ENCODE data around the gene PGS1.

The PGS1 gene

DNA sequence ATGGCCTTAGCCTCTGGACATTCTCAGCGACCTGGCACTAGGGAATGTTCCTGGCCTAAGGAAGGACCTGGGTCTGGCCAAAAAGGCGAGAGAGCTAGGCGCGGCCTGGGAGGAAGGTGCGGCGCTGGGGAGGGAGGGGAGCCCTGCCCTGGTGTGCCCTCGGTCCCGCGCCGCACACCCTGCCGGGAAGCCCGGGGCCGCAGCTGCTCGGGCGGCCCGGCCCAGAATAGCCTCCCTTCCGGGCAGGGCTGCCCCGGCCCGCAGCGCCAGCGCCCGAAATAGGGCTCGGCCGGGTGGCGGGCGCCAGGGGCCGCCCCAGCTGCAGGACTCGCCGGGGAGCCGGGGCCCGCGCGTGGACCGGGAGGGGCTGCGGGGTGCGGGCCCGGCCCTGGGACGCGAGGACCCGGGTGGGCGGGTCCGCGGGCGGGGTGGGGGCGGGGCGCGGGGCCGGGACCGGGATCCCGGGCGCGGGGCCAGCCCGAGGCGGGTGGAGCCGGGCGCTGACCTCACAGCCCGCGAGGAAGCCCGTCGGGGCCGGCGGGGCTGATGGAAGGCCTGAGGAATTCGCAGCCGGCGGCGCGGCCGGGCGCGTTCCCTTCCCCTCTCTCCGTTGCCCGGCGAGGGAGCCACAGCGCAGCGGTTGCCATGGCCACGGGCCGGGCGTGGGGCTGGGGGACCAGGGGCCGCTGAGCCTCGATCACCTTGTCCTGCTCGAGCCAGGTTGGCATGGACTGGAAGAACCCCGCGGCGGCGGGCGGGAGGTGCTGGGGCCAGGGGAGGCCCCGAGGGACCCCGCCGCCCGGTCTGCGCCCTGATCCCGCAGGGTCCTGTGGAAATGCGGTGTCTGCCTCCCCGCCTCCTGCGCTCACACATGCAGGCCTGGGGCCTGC lies 36.6 kb upstream of the PGS1 start:
- peaks cover 13% of the 10 kb centered on the region for H3K4me1 ChIP-seq (ENCODE audit: control insufficient read depth, low read depth, low read length)
- H3K36me3 ChIP-seq (ENCODE audit: control insufficient read depth, low read depth, low read length): no peaks in the 10 kb centered on the region
- peaks cover 18% of the 10 kb centered on the region for H3K27me3 ChIP-seq (ENCODE audit: control insufficient read depth, insufficient read depth, low read length)
- no peak overlapping the region for H3K27ac ChIP-seq (ENCODE audit: low read length)
- peak overlapping the region; percentile 43 for H3K4me3 ChIP-seq (ENCODE audit: low read length)
- no peak overlapping the region for H3K9ac ChIP-seq (ENCODE audit: low read length)
- H3K9me3 ChIP-seq (ENCODE audit: control insufficient read depth, low read depth, low read length): no peaks in the 10 kb centered on the region

GRCh38 chr17:78342449-78343186 lies 35.8 kb upstream of the PGS1 start:
- peaks cover 18% of the 10 kb centered on the region for H3K27me3 ChIP-seq (ENCODE audit: control insufficient read depth, insufficient read depth, low read length)
- H3K27ac ChIP-seq (ENCODE audit: low read length): no peak overlapping the region
- peak overlapping the region; percentile 43 for H3K4me3 ChIP-seq (ENCODE audit: low read length)
- H3K9me3 ChIP-seq (ENCODE audit: control insufficient read depth, low read depth, low read length): no peaks in the 10 kb centered on the region
- H3K9ac ChIP-seq (ENCODE audit: low read length): no peak overlapping the region
- H3K36me3 ChIP-seq (ENCODE audit: control insufficient read depth, low read depth, low read length): no peaks in the 10 kb centered on the region
- peaks cover 13% of the 10 kb centered on the region for H3K4me1 ChIP-seq (ENCODE audit: control insufficient read depth, low read depth, low read length)

- peaks cover 13% of the 10 kb centered on the region for H3K4me1 ChIP-seq (ENCODE audit: control insufficient read depth, low read depth, low read length)
- H3K27ac ChIP-seq (ENCODE audit: low read length): no peak overlapping the region
Observed at GRCh38 chr17:78343187-78343542, 35.3 kb upstream of the PGS1 start.

GRCh38 chr17:78343543-78344201 lies 34.8 kb upstream of the PGS1 start:
- Histone ChIP-seq H3K27me3 (ENCODE audit: control insufficient read depth, insufficient read depth, low read length) (peaks cover 18% of the 10 kb centered on the region), H3K27ac (ENCODE audit: low read length) (no peak overlapping the region), H3K4me1 (ENCODE audit: control insufficient read depth, low read depth, low read length) (peaks cover 13% of the 10 kb centered on the region), H3K4me3 (ENCODE audit: low read length) (no peak overlapping the region), H3K9me3 (ENCODE audit: control insufficient read depth, low read depth, low read length) (no peaks in the 10 kb centered on the region), H3K36me3 (ENCODE audit: control insufficient read depth, low read depth, low read length) (no peaks in the 10 kb centered on the region), H3K9ac (ENCODE audit: low read length) (no peak overlapping the region)

More at GRCh38 chr17:78343187-78343542, 35.3 kb upstream of the PGS1 start:
- no peak overlapping the region for H3K4me3 ChIP-seq (ENCODE audit: low read length)
- H3K27me3 ChIP-seq (ENCODE audit: control insufficient read depth, insufficient read depth, low read length): peaks cover 18% of the 10 kb centered on the region
- no peaks in the 10 kb centered on the region for H3K9me3 ChIP-seq (ENCODE audit: control insufficient read depth, low read depth, low read length)
- H3K9ac ChIP-seq (ENCODE audit: low read length): no peak overlapping the region
- no peaks in the 10 kb centered on the region for H3K36me3 ChIP-seq (ENCODE audit: control insufficient read depth, low read depth, low read length)

DNA sequence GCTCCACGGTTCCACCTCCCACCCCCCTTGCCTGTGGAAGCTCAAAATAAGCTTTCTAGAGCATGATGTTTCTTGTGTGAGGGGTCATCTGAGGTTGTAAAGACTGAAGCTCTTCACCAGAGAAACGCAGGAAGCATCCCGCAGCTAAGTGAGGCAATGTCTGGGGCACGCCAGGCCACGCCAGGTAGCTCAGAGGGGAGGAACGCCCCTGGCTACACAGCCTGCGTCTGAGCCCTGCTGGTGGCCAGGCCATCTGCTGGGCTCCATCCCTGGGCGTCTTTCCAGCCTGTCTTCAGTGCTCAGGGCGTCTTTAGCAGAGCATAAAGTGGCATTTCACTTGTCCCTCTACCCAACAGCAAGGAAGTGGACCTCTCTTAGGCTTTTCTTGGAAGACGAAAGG lies 33.8 kb upstream of the PGS1 start:
- Histone ChIP-seq H3K27ac (ENCODE audit: low read length) (no peak overlapping the region), H3K9me3 (ENCODE audit: control insufficient read depth, low read depth, low read length) (no peaks in the 10 kb centered on the region), H3K27me3 (ENCODE audit: control insufficient read depth, insufficient read depth, low read length) (peaks cover 18% of the 10 kb centered on the region), H3K9ac (ENCODE audit: low read length) (no peak overlapping the region), H3K4me1 (ENCODE audit: control insufficient read depth, low read depth, low read length) (peaks cover 13% of the 10 kb centered on the region), H3K36me3 (ENCODE audit: control insufficient read depth, low read depth, low read length) (no peaks in the 10 kb centered on the region), H3K4me3 (ENCODE audit: low read length) (no peak overlapping the region)

GRCh38 chr17:78345172-78345571 lies 33.3 kb upstream of the PGS1 start:
- no peaks in the 10 kb centered on the region for H3K36me3 ChIP-seq (ENCODE audit: control insufficient read depth, low read depth, low read length)
- H3K27me3 ChIP-seq (ENCODE audit: control insufficient read depth, insufficient read depth, low read length): peaks cover 18% of the 10 kb centered on the region
- H3K27ac ChIP-seq (ENCODE audit: low read length): no peak overlapping the region
- peaks cover 13% of the 10 kb centered on the region for H3K4me1 ChIP-seq (ENCODE audit: control insufficient read depth, low read depth, low read length)
- no peak overlapping the region for H3K9ac ChIP-seq (ENCODE audit: low read length)
- H3K9me3 ChIP-seq (ENCODE audit: control insufficient read depth, low read depth, low read length): no peaks in the 10 kb centered on the region
- H3K4me3 ChIP-seq (ENCODE audit: low read length): no peak overlapping the region

- Histone ChIP-seq H3K9me3 (ENCODE audit: control insufficient read depth, low read depth, low read length) (no peaks in the 10 kb centered on the region), H3K27me3 (ENCODE audit: control insufficient read depth, insufficient read depth, low read length) (peaks cover 11% of the 10 kb centered on the region), H3K4me3 (ENCODE audit: low read length) (no peak overlapping the region), H3K4me1 (ENCODE audit: control insufficient read depth, low read depth, low read length) (peaks cover 13% of the 10 kb centered on the region), H3K36me3 (ENCODE audit: control insufficient read depth, low read depth, low read length) (no peaks in the 10 kb centered on the region), H3K27ac (ENCODE audit: low read length) (no peak overlapping the region), H3K9ac (ENCODE audit: low read length) (no peak overlapping the region)
Observed at GRCh38 chr17:78345791-78346494, 32.5 kb upstream of the PGS1 start.

DNA sequence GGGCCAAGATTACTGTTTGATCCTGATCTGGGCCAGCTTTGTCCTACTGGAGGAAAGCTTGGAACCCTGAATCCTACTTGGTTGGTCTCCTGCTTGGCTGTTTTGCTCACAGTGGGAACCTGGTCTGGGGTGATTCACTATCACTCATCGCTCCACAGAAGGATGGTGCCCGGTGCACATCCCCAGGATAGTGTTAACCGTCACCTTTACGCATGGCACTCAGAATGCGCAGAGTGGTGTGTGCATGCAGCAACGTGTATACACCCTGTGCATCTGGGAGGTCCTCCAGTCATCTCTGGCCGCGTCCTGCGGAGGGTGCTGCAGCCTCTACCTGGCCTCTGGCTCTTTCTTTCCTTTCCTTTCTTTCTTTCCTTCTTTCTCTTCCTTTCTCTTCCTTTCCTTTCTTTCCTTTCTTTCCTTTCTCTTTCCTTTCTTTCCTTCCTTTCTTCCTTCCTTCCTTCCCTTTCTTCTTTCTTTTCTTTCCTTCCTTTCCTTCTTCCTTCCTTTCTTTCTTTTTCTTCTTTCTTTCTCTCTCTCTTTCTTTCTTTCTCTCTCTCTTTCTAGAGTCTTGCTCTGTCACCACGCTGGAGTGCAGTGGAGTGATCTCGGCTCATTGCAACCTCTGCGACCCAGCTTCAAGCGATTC lies 31.7 kb upstream of the PGS1 start:
- H3K27me3 ChIP-seq (ENCODE audit: control insufficient read depth, insufficient read depth, low read length): peaks cover 10% of the 10 kb centered on the region

DNA sequence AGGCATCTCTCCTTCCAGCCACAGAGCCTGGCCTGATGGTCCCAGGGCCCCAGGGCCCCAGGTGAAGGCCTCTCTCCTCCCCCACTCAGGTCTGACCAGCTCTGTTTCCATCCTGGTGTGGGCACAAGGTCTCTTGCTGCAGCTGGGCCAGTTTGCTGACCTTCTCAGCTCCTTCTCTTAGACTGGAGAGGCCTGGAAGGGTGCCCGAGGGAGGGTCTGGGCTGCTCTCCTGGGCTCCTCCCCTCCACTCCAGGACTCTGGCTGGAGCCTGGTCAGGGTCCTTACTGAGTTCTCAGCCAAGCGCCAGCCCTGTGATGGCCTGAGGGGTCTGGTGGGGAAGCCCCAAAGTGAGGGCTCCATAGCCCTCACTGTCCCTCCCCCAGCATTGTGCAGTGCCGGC lies 31.0 kb upstream of the PGS1 start:
- Histone ChIP-seq H3K9ac (ENCODE audit: low read length) (no peak overlapping the region), H3K27ac (ENCODE audit: low read length) (no peak overlapping the region), H3K36me3 (ENCODE audit: control insufficient read depth, low read depth, low read length) (no peaks in the 10 kb centered on the region), H3K27me3 (ENCODE audit: control insufficient read depth, insufficient read depth, low read length) (peaks cover 4% of the 10 kb centered on the region), H3K4me3 (ENCODE audit: low read length) (no peak overlapping the region), H3K4me1 (ENCODE audit: control insufficient read depth, low read depth, low read length) (peaks cover 24% of the 10 kb centered on the region), H3K9me3 (ENCODE audit: control insufficient read depth, low read depth, low read length) (no peaks in the 10 kb centered on the region)

More for the DNA sequence above, 31.7 kb upstream of the PGS1 start:
- H3K36me3 ChIP-seq (ENCODE audit: control insufficient read depth, low read depth, low read length): no peaks in the 10 kb centered on the region
- no peak overlapping the region for H3K27ac ChIP-seq (ENCODE audit: low read length)
- H3K4me3 ChIP-seq (ENCODE audit: low read length): no peak overlapping the region
- H3K9me3 ChIP-seq (ENCODE audit: control insufficient read depth, low read depth, low read length): no peaks in the 10 kb centered on the region
- H3K9ac ChIP-seq (ENCODE audit: low read length): no peak overlapping the region
- peaks cover 19% of the 10 kb centered on the region for H3K4me1 ChIP-seq (ENCODE audit: control insufficient read depth, low read depth, low read length)

DNA sequence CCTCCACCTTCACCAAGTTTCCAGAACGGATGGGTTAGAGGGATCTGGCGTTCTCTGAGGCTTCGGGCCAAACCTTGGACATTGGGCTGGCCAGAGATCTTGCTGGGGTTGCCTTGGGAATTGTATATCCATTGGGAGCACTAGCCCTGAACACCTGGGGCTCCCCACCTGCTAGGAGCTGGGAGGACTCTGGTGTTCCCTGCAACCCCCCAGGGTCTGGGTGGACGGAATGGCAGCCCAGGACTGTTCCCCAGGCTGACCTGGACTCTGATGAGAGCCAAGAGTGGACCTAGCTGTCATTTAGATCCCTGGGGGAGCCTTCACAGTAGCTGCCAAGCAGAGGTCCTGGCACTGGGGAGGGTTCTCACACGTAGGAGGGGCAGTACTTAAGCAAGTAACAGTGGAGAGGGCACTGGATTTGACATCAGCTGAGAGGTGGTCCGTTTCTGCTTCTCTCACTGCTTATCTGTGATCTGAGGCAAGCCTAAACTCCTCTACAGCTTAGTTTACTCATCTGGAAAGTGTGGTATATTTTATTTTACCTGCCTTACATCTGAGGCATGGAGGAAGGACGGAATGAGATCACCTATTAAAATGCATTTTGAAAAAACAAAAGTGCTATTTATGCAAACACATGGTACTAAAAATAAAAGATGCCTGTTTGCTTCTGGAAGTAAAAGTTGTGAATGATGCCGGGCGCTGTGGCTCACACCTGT lies 30.2 kb upstream of the PGS1 start:
- H3K27ac ChIP-seq (ENCODE audit: low read length): no peak overlapping the region
- no peak overlapping the region for H3K9ac ChIP-seq (ENCODE audit: low read length)
- H3K36me3 ChIP-seq (ENCODE audit: control insufficient read depth, low read depth, low read length): no peaks in the 10 kb centered on the region
- H3K4me1 ChIP-seq (ENCODE audit: control insufficient read depth, low read depth, low read length): peaks cover 19% of the 10 kb centered on the region
- no peak overlapping the region for H3K4me3 ChIP-seq (ENCODE audit: low read length)
- H3K9me3 ChIP-seq (ENCODE audit: control insufficient read depth, low read depth, low read length): no peaks in the 10 kb centered on the region
- H3K27me3 ChIP-seq (ENCODE audit: control insufficient read depth, insufficient read depth, low read length): no peaks in the 10 kb centered on the region
